Jurkat, Clone E6-1 (cell line): ENCODE results near the gene KCNC3.

Source experiments
- DNase-seq: peaks from one replicate; pipeline ENCODE4 v3.0.0-alpha.2; 2011; ENCODE audit warnings: low read depth, low spot score
- H3K4me3 ChIP-seq: 2 replicates; pipeline ENCODE4 v1.5.1; 2011; ENCODE audit warnings: mild to moderate bottlenecking, low read length, control low read depth, moderate library complexity

The KCNC3 gene

DNA sequence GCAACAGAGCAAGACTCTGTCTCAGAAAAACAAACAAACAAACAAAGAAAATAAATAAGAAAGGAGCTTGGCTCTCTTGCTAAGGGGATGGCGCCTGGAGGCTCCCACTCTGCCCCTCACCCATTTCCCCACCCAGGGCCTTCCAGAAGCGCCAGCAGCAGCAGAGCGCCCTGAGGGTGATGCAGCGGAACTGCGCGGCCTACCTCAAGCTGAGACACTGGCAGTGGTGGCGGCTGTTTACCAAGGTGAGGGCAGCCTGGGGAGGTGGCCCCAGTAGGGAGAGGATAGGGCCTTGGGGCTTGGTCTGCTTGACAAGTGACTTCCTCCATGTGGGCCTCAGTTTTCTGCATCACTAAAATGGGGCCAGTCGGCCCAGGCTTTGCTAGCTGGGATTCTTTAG lies 66.0 kb downstream of the KCNC3 start:
- no peak for DNase-seq
- no peak overlapping the region for H3K4me3 ChIP-seq
